GM18498 (cell line): Measurements from ENCODE around the gene INSYN2B.
A peak's percentile ranks its signal among the peaks of the same experiment; 100 is the strongest.

Source experiments
- ATAC-seq: cut with Tn5 transposase; IDR thresholded peaks from one replicate; pipeline ENCODE4 v1.9.1; 2021; ENCODE audit warnings: mild to moderate bottlenecking, moderate library complexity; ENCODE audit not compliant: unreplicated experiment

INSYN2B gene

DNA sequence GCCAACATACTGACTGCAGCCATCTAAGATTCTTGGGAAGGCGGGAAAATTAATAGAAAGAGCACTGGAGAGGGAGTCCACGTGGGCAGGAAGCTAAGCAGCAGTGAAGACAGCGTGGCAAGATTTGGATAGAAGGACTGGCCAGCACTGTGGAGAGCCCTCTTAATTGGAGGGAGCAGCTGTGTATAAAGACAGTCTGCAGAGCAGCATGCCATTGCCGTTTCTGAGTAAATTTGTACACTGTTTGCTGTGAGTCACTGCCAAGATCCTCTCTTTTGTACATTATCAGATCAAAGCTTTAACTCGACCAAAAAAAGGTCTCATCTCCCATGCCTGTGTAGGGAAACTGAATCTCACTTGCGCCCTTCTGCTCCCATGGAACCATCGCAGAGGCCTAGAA is 45.3 kb downstream of the INSYN2B start:
- no peak for ATAC-seq

DNA sequence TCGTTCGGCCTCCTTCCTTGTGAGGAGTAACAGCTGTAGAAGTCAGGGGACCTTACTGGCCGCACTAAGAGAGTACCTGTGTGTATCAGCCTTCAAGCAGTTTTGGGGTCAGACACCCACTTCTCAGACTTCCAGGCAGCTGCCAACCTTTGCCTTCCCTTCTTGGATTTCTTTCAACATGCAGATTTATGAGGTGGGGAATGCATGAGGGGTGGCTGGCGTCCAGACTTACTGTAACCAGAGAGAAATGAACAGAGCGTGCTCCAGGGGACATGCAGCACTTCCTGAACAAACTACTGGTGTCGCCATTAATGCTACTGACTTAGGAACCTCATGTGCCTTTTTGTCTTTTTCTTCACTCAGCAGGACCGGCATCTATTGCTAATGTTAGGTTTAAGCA is 46.7 kb downstream of the INSYN2B start:
- ATAC-seq, result no peak

GRCh38 chr5:169933127-169933526 is 47.2 kb downstream of the INSYN2B start:
- ATAC-seq, result no peak

DNA sequence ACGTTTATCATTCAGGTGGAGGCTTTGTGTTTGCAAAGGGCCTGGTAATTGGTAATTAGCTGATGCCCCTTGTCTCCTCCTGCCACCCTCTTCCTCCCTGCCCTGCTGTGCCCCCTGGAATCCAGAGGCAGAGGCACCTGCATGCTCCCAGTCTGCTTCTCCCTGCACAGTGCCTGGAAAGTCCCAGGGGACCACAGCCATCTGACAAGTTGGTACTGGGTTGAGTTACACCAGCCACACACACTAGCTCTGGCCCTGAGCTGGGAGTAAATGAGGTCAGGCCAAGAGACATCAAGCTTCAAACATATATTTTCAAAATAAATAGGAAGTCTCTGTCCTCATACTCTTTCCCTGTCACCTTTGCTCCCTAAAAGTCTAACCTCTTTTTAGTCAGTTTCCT is 56.3 kb downstream of the INSYN2B start:
- ATAC-seq, result peak; percentile 57

GRCh38 chr5:169922474-169922873 is 57.8 kb downstream of the INSYN2B start:
- no peak for ATAC-seq

DNA sequence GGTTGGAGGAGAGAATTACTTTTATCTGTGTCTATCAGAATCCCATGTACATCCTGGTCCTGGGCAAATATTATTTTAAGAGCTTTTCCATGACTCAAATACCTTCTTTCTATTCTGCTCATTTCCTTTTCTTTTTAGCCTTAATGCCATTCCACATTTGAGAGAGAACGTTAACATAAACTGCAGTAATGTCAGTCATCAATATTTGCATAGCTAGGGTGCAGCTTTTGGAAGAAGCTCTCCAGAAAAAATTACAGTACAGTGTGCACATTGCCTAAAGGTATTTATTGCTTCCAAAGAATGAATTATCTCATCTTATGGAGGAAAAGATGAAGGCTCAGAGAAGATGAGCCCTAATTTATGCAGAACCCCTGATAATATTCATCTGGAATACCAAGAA is 58.3 kb downstream of the INSYN2B start:
- ATAC-seq, result no peak

DNA sequence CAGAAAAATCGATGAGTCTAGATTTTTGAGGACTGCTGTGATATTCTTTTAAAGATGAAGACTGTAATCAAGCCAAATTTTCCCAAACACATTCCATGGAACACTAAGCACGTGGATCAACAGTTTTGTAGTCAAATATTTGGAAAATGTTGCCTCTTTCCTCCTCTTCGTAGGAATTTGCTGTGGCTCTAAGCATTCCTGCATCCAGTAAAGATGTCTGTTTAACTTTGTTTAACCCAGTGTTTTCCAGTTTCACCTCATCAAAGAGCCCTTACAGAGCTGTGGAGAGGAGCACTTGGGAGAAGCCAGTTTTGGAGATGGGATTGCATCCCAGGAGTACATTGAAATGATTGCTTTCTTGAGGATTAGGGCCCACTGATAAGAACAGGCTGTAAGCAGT is 58.9 kb downstream of the INSYN2B start:
- no peak for ATAC-seq

GRCh38 chr5:169920474-169920873 is 59.8 kb downstream of the INSYN2B start:
- no peak for ATAC-seq

DNA sequence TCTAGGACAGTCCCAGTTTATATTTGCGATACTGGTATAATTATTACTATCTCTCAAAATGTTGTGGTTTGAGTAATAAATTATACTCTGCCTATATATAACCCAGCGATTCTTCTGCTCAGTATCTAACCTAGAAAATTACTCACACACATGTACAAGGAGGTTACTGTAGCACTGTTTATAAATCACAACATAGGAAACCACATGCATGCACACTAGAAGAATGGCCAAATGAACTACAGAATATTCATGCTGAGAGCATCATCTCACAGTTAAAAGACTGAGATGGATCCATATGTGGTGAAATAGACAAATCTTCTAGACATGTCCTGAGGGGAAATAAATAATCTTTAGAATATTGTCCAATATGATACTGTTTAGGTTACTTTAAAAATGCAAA is 62.1 kb downstream of the INSYN2B start:
- ATAC-seq, result no peak

GRCh38 chr5:169917500-169917899 is 62.8 kb downstream of the INSYN2B start:
- no peak for ATAC-seq

DNA sequence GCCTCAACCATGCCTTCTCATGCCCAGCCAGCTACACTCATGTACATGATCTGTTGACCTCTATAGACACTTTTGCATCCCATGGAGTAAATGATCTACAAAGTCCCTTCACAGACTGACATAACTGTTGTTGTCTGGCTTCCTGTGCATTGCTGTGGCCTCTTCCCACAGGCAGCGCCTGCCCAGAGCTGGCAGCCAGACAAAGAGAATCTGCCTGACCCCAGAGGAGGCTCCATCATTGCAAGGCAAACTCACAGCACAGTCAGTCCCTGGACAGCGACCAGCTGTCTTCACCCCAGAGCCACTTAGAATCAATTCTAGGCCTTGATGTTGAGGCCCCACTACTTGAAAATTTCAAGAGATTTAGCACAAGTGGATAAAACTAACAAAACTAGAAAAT is 65.5 kb downstream of the INSYN2B start:
- no peak for ATAC-seq

- no peak for ATAC-seq
Measured at GRCh38 chr5:169913479-169913878, 66.8 kb downstream of the INSYN2B start.

DNA sequence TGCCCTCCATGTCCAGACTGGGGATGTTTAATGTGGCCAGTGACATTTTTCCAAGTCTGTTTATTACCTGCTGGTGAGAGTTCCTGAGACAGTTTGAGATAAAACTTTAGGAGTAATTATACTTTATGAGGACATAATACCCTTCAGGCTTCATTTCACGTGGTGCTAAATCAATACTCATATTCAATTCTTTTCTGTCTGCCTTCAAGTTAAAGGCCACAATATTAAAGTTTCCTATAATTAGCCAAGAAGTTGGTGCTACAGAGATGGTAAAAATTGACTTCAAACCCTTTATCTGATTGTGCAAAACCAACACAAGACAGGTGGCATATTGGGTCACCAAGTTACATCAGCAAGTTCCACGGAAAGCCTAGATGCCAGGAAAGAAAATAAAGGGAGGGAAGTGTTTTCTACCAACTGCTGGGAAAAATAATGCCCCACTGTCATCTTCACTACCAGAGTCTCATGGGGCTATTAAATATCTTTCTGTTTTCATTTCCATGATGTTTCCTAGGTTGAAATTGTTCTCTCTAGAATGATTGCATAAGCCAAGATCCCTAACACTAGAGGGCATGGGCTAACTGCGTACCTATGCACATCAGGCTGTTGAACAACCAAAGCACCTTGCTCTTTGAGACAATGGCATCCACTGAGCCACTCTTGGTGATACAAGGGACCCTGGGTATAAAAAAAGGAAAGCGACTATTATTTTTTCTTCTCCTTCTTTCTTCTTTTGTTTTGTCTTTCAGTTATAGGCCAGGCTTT is 68.7 kb downstream of the INSYN2B start:
- ATAC-seq, result no peak

DNA sequence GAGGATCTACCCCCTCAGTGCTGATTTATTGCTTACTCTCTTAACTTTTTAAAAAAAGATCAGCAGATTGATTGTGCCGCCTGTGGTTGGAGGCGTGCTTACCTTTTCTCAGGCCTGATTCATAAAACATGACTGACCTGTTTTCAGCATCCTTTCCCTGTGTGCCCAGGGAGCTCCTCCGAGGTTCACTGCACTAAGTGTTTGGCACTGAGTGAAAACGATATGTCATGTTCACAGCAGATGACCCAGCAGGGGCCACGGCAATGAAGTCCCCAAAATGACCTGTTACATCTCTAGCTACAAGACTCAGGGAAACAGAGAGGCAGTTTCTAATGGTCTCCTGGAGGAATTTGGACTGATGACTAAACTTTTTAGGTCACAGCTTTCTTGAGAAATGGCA is 69.9 kb downstream of the INSYN2B start:
- no peak for ATAC-seq

DNA sequence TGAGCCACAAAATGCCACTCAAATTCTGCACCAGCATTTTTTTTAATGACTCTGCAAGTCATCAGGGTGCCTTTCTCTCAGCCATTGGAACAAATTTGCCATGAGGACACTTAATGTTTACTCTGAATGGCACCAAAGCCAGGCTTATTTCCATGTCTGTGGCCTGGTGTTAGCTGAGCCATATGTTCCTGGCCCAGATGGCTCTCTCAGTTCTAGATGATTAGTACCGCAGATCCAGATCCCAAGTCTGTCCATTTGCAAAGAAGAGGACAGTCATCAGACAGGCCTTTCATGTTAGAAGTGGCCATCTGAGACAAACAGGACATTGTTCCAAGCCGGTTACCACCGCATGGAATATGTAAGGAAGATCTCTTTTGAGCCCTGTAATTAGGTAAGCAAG is 70.3 kb downstream of the INSYN2B start:
- no peak for ATAC-seq

- ATAC-seq, result no peak
Measured at GRCh38 chr5:169908864-169909263, 71.4 kb downstream of the INSYN2B start.

- no peak for ATAC-seq
Measured at GRCh38 chr5:169906745-169907649, 73.3 kb downstream of the INSYN2B start.

- no peak for ATAC-seq
Measured at GRCh38 chr5:169905017-169905416, 75.3 kb downstream of the INSYN2B start.

DNA sequence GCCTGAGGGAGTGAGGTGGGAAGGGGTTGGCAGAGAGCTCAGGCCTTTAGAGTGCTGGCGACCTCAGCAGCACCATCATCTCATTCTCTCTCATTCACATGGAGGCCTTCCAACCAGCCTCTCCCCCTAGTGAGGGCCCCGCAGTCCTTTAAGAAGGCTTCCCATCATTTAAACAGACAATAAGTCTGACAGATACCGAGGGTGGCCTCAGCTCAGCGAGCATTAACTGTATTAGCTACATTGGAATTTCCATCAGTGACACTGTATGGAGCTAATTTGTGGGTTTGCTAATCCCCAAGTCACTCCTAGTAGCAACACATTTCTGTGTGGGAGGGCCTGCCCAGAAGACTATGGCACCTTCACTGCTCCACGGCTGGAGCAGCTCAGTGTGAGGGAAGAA is 75.8 kb downstream of the INSYN2B start:
- no peak for ATAC-seq

GRCh38 chr5:169904059-169904458 is 76.2 kb downstream of the INSYN2B start:
- ATAC-seq, result no peak

GRCh38 chr5:169901896-169902295 is 78.4 kb downstream of the INSYN2B start:
- no peak for ATAC-seq

- no peak for ATAC-seq
Measured at GRCh38 chr5:169897481-169897880, 82.8 kb downstream of the INSYN2B start.
